PC-3 (cell line): ENCODE measurements around the gene OLR1. TPM values are rescaled to one million over a fixed set of nuclear protein-coding genes. Genes with fewer than 3 reads are reported as not detected.

ENCODE experiments used
- ATAC-seq: fragments of 200-7000 bp; cut with Tn5 transposase; 2 replicates; pipeline ENCODE4 v1.9.1; 2020; ENCODE audit warnings: mild to moderate bottlenecking, moderate library complexity
- BruUV-seq: library from RNA; stranded (reverse); fragments of 400-500 nt; replicated peaks from 2 replicates; lab custom pipeline; 2021; lab: Mats Ljungman, UMichigan
- CTCF ChIA-PET: fragments of 300-600 bp; sonication (Branson Sonifier 250); formaldehyde crosslinking; loops from one replicate; lab custom pipeline; 2022; ENCODE audit warnings: antibody characterized with exemption; lab: Charles Lee
- POLR2A ChIA-PET: fragments of 300-600 bp; sonication (Branson Sonifier 250); formaldehyde crosslinking; loops from one replicate; lab custom pipeline; 2022; ENCODE audit warnings: antibody characterized with exemption; ENCODE audit not compliant: unreplicated experiment; lab: Charles Lee
- DNase-seq: peaks from one replicate; pipeline ENCODE4 v3.0.0-alpha.2; 2015
- H2AFZ ChIP-seq: fragments of 300-600 bp; sonication (generic); 2 replicates; pipeline ENCODE4 v1.6.0; 2016; ENCODE audit warnings: antibody characterized with exemption, low read length
- H3F3A ChIP-seq: fragments of 300-600 bp; sonication (generic); one replicate; pipeline ENCODE4 v1.6.0; 2017; ENCODE audit warnings: antibody characterized with exemption, low read length, control low read depth, mild to moderate bottlenecking; ENCODE audit not compliant: unreplicated experiment
- H3K27ac ChIP-seq: fragments of 300-600 bp; sonication (generic); 2 replicates; pipeline ENCODE4 v1.5.1; 2016; ENCODE audit warnings: mild to moderate bottlenecking, low read length
- H3K27me3 ChIP-seq: fragments of 300-600 bp; sonication (generic); 2 replicates; pipeline ENCODE4 v1.6.1; 2016; ENCODE audit warnings: low read length, mixed read lengths
- H3K36me3 ChIP-seq: fragments of 300-600 bp; sonication (generic); 2 replicates; pipeline ENCODE4 v1.6.1; 2016; ENCODE audit warnings: low read depth, mixed run types, low read length, mixed read lengths
- H3K4me1 ChIP-seq: fragments of 300-600 bp; sonication (generic); 2 replicates; pipeline ENCODE4 v1.5.1; 2016; ENCODE audit warnings: low read length; ENCODE audit not compliant: insufficient read depth
- H3K4me2 ChIP-seq: fragments of 300-600 bp; sonication (generic); 2 replicates; pipeline ENCODE4 v1.6.0; 2016; ENCODE audit warnings: low read length
- H3K4me3 ChIP-seq: fragments of 300-600 bp; sonication (generic); 2 replicates; pipeline ENCODE4 v1.5.1; 2016; ENCODE audit warnings: mild to moderate bottlenecking, low read length, mixed read lengths
- H3K79me2 ChIP-seq: fragments of 300-600 bp; sonication (generic); 2 replicates; pipeline ENCODE4 v1.6.1; 2017; ENCODE audit warnings: low read length, mixed read lengths
- H3K9ac ChIP-seq: fragments of 300-600 bp; sonication (generic); 2 replicates; pipeline ENCODE4 v1.6.0; 2016; ENCODE audit warnings: mild to moderate bottlenecking, low read length
- H3K9me2 ChIP-seq: fragments of 300-600 bp; sonication (generic); replicated peaks from 2 replicates; pipeline ENCODE4 v1.6.1; 2016; ENCODE audit warnings: mixed run types, low read length, mixed read lengths
- H3K9me3 ChIP-seq: fragments of 300-600 bp; sonication (generic); 2 replicates; pipeline ENCODE4 v1.6.1; 2016; ENCODE audit warnings: low read length, mixed read lengths
- H4K20me1 ChIP-seq: fragments of 300-600 bp; sonication (generic); 2 replicates; pipeline ENCODE4 v1.6.1; 2016; ENCODE audit warnings: low read length, mixed read lengths
- CTCF ChIP-seq: fragments of 300-600 bp; sonication (generic); conservative IDR thresholded peaks from 2 replicates; pipeline ENCODE4 v1.5.1; 2017; ENCODE audit warnings: antibody characterized with exemption, low read depth, mild to moderate bottlenecking, low read length
- EZH2 ChIP-seq: fragments of 300-600 bp; sonication (generic); IDR thresholded peaks from one replicate; pipeline ENCODE4 v1.6.1; 2017; ENCODE audit warnings: antibody characterized with exemption, mild to moderate bottlenecking, low read length; ENCODE audit not compliant: unreplicated experiment
- EZH2phosphoT487 ChIP-seq: fragments of 300-600 bp; sonication (generic); IDR thresholded peaks from 2 replicates; pipeline ENCODE4 v1.6.1; 2018; ENCODE audit warnings: mild to moderate bottlenecking, antibody characterized with exemption, low read length, borderline replicate concordance
- intact Hi-C: fragments of 100-400 bp; cut with micrococcal nuclease; formaldehyde crosslinking; loops from 2 replicates; pipeline ENCODE4 v1.9.0; 2023
- total RNA-seq: library from RNA; depleted of rRNA; stranded (reverse); fragments of >200 nt; gene quantifications from 2 replicates; pipeline ENCODE4 v1.2.3, GENCODE V29; 2014

OLR1 gene
- total RNA-seq, 1 experiment from 2014 or later, result 0.80 TPM

GRCh38 chr12:10197879-10198278 lies 25.9 kb upstream of the OLR1 start:
- Histone ChIP-seq H3K9me2 (no peaks in the 10 kb centered on the region), H3K4me1 (peaks cover 12% of the 10 kb centered on the region), H3K4me2 (no peak overlapping the region), H4K20me1 (no peaks in the 10 kb centered on the region), H3K9ac (no peak overlapping the region), H3K9me3 (no peaks in the 10 kb centered on the region), H3K36me3 (no peaks in the 10 kb centered on the region), H3K27me3 (no peaks in the 10 kb centered on the region), H3F3A (no peaks in the 10 kb centered on the region), H3K27ac (no peak overlapping the region), H2AFZ (no peak overlapping the region), H3K4me3 (no peak overlapping the region), H3K79me2 (no peaks in the 10 kb centered on the region)
- ChIA-PET POLR2A (no interaction called here), CTCF (no interaction called here)
- BruUV-seq, result no TSS peak
- intact Hi-C loops, result no loop called here
- ATAC-seq, result no peak
- no peak for TF ChIP-seq CTCF
- TF ChIP-seq EZH2, result no peak
- no peak for TF ChIP-seq EZH2phosphoT487
- no peak for DNase-seq

GRCh38 chr12:10196210-10196609 lies 24.3 kb upstream of the OLR1 start:
- DNase-seq, result no peak
- H3K27ac ChIP-seq, result no peak overlapping the region
- no peaks in the 10 kb centered on the region for H3K79me2 ChIP-seq
- intact Hi-C loops, result no loop called here
- peaks cover 4% of the 10 kb centered on the region for H3F3A ChIP-seq
- H3K27me3 ChIP-seq, result no peaks in the 10 kb centered on the region
- no peaks in the 10 kb centered on the region for H3K9me3 ChIP-seq
- no peaks in the 10 kb centered on the region for H3K36me3 ChIP-seq
- no peaks in the 10 kb centered on the region for H3K9me2 ChIP-seq
- ATAC-seq, result no peak
- H3K4me3 ChIP-seq, result no peak overlapping the region
- no TSS peak for BruUV-seq
- ChIA-PET CTCF (no interaction called here), POLR2A (no interaction called here)
- no peak overlapping the region for H3K4me2 ChIP-seq
- H3K9ac ChIP-seq, result no peak overlapping the region
- no peaks in the 10 kb centered on the region for H4K20me1 ChIP-seq
- H2AFZ ChIP-seq, result no peak overlapping the region
- H3K4me1 ChIP-seq, result peaks cover 24% of the 10 kb centered on the region
- no peak for TF ChIP-seq EZH2phosphoT487
- no peak for TF ChIP-seq CTCF
- TF ChIP-seq EZH2, result no peak

GRCh38 chr12:10194160-10194670 lies 22.3 kb upstream of the OLR1 start:
- no peak overlapping the region for H3K9ac ChIP-seq
- H3K4me2 ChIP-seq, result no peak overlapping the region
- no peak overlapping the region for H3K27ac ChIP-seq
- DNase-seq, result peak; percentile 40
- H3K9me2 ChIP-seq, result no peaks in the 10 kb centered on the region
- intact Hi-C loops, result loop anchor here (5.0 kb wide), 1 partner anchor 162 kb away; the partner anchor contains the start of gene CLEC9A
- no TSS peak for BruUV-seq
- no peak for TF ChIP-seq EZH2
- TF ChIP-seq CTCF, result no peak
- no peak for TF ChIP-seq EZH2phosphoT487
- no peaks in the 10 kb centered on the region for H3K36me3 ChIP-seq
- no peaks in the 10 kb centered on the region for H4K20me1 ChIP-seq
- no peak for ATAC-seq
- H3K27me3 ChIP-seq, result no peaks in the 10 kb centered on the region
- no peaks in the 10 kb centered on the region for H3K79me2 ChIP-seq
- H3F3A ChIP-seq, result peaks cover 10% of the 10 kb centered on the region
- H3K9me3 ChIP-seq, result no peaks in the 10 kb centered on the region
- no peak overlapping the region for H2AFZ ChIP-seq
- peaks cover 41% of the 10 kb centered on the region for H3K4me1 ChIP-seq
- POLR2A ChIA-PET, result interaction anchor here (0.5 to 0.6 kb wide), 2 partner anchors 14 to 18 kb away, joined by 3 to 5 read pairs; no protein-coding TSS in a partner anchor
- CTCF ChIA-PET, result interaction anchor here (0.6 kb wide), 1 partner anchor 14 kb away, joined by 4 read pairs; no protein-coding TSS in a partner anchor
- H3K4me3 ChIP-seq, result no peak overlapping the region
